Subcutaneous preadipocyte (primary cell): Measurements from ENCODE around the gene COA5. TPM values are rescaled to one million over a fixed set of nuclear protein-coding genes. Genes with fewer than 3 reads are reported as not detected.

Experiments used
- total RNA-seq: library from RNA; depleted of rRNA; stranded (reverse); fragments of >200 nt; gene quantifications from 2 replicates; pipeline ENCODE4 v1.2.3, GENCODE V29; 2012

Gene COA5
- total RNA-seq: 17.6 and 18.4 TPM in 2 replicates

GRCh38 chr2:98608116-98608961 lies at the start of gene COA5, which contains the start of gene UNC50:
Gene COA5 (minus strand): TSS chr2:98608512. CDS start chr2:98608405, 107 bp downstream.
Gene UNC50 (plus strand): TSS chr2:98608589. CDS start chr2:98609760, 1,171 bp downstream.

Other genes with a start within 250 kb of the COA5 start
- gene INPP4A, start 163.7 kb downstream of the COA5 start, total RNA-seq: 16.2 and 24.8 TPM in 2 replicates
- 23.9 and 25.7 TPM in 2 replicates for gene UNC50, start 77 bp upstream of the COA5 start, total RNA-seq
- not detected in 2 replicates for gene MGAT4A, start 122.6 kb upstream of the COA5 start, total RNA-seq